Activated naive CD4-positive, alpha-beta T cell (primary cell): Measurements from ENCODE around the gene LLGL2.

Source experiments
- DNase-seq, 4 experiments: peaks; one replicate each; lab custom pipeline; 2025; lab: John Stamatoyannopoulos, UW

LLGL2 gene

DNA sequence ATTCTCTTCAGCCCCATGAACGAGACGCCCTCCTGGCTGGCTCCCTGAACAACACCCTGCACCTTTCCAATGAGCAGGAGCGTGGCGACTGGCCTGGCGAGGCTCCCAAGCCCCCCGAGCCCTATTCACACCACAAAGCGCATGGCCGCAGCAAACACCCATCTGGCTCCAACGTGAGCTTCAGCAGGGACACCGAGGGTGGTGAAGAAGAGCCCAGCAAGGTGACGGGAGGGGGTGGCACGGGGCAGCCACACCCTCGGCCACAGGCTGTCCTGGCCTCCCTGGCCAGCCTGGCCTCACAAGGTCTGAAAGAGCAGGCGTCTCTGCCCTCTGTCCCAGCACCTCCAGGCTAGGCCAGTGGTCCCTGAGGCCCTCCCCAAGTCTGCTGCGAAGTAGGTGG, 33.8 kb upstream of the LLGL2 start:
- no peak for DNase-seq

- no peak for DNase-seq
These were observed 32.8 kb upstream of the LLGL2 start for GRCh38 chr17:75492555-75493168.

GRCh38 chr17:75493476-75494129, 31.9 kb upstream of the LLGL2 start:
- DNase-seq = no peak

DNA sequence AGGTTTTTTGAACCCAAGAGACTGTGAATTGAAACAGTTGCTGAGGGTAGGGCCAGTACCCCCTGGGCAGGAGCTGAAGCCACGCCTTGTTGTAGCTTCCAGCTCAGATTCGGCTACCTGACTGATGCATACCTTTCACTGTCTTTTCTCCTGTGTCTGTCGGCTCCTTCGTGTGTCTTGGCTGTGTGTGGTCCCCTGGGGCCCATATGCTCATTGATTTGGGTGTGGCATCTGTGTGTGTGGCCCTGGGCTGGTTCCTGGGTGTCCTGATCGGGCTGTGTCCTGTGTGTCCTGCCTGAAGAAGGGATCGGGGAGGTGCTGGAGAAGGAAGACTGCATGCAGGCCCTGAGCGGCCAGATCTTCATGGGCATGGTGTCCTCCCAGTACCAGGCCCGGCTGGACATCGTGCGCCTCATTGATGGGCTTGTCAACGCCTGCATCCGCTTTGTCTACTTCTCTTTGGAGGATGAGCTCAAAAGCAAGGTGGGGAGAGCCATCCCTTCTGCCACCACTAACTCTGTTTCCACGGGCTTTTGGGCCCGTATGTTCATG, 31.1 kb upstream of the LLGL2 start:
- no peak for DNase-seq

DNA sequence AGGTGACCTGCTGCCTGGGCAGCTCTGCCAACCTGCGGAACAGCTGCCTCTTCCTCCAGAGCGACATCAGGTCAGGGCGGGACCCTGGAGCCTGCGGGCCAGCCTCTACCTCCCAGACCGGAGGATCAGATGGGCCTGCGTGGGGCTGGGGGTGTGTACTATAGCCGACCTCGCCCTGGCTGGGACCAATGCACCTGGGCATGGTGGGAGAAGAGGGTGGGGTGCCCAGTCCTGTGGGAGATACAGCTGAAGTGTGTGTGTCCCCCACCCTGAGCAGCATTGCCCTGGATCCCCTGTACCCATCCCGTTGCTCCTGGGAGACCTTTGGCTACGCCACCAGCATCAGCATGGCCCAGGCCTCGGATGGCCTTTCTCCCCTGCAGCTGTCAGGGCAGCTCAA, 29.5 kb upstream of the LLGL2 start:
- no peak for DNase-seq

GRCh38 chr17:75498039-75498725, 27.3 kb upstream of the LLGL2 start:
- DNase-seq = no peak

- DNase-seq = no peak
These were observed 26.7 kb upstream of the LLGL2 start for GRCh38 chr17:75498726-75499213.

GRCh38 chr17:75499313-75500022, 26.0 kb upstream of the LLGL2 start:
- DNase-seq = no peak

DNA sequence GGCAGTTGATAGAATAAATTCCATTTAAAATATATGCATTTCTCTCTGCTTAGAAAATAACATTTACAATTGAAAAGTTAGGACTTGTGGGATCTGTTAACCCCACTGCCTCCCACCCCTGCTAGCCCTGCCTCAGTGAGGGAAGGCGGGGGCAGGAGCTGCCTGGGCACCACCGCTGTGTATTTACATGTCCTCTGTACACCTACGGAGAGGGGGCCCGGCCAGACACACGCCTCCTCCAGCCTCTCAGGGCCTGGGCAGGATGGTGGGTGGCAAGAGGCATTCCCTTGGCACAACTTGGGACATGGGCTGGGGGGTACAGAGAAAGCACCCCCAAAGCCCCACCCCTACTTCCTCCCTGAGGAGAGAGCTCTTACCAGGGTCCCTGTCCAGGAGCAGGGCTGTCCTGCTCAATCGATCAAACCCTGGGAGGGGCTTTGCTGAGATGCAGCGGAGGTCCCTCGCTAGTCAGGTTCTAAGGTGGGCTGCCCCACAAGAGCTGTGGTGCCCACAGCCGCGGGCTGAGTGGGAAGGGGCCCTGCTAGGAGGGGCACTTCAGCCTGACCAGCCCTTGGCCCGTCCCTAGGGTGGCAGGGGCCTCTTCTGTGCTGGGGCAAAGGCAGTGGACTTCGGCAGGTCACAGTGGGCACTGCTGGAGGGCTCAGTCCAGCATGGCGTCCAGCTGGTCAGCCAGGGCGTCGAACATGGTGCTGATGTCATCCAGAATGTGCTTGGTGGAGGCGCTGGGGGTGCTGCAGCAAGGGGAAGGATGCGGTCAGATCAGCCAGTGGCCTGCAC, 24.9 kb upstream of the LLGL2 start:
- DNase-seq = no peak

DNA sequence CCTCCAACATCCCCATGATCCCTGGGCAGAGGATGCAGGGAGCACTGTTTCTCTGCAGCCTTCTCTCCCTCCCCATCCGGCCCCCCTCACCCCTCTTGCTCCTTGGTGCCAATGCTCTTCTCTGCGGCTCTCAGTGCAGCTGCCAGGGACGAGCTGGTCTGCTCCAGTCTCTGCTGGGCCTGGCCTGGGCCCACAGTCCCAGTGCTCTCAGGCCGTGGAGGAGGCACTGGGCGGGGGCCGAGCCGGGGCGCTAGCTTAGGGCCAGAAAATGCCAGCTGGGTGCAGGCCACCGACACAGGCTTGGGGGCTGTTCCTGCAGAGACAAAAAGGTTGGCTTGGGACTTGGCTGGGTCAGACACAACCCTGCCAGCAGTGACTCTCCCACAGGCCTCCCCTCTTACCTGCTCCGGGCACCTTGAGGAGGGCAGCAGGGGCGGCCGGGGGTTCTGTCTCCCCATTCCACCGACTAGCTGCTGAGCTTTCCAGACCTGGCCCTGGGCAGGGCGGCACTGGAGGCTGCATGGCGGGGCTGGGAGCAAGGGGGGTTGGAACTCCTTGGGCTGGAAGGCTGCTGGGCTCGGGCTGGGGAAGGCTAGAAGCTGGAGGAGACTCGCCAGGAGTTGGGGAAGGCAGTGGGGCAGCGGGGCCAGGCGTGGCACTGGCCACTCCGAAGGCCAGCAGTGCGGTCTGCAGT, 24.0 kb upstream of the LLGL2 start:
- no peak for DNase-seq

DNA sequence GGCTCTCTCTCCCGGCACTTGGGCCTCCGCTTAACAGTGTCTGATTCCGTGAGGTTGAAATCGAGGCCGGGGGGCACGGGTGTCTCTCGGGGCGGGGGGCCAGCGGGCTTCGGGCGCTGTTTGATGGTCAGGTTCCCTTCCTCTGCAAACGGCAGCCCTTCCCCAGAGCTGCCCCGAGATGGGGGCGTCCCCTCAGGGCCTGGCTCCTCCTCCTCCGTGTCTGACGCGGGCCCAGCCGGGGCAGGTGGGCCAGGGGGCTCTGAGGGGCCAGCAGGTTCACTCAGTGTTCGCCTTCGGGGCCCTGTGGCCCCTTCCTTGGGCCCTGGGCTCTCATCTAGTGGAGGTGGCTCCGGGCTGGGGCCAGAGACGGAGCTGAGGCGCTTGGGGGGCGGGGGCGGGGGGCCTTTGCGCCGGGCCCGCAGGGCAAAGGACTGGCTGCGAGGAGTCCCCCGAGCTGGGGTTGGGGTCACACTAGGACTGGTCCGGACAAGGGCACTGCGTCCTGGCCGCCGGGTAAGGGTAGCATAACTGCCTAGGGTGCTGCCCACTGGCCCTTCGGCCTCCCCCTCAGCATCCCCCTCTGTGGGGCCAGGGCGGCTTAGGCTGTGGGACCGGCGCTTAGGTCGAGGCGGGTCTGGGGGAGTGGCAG, 23.3 kb upstream of the LLGL2 start:
- no peak for DNase-seq

DNA sequence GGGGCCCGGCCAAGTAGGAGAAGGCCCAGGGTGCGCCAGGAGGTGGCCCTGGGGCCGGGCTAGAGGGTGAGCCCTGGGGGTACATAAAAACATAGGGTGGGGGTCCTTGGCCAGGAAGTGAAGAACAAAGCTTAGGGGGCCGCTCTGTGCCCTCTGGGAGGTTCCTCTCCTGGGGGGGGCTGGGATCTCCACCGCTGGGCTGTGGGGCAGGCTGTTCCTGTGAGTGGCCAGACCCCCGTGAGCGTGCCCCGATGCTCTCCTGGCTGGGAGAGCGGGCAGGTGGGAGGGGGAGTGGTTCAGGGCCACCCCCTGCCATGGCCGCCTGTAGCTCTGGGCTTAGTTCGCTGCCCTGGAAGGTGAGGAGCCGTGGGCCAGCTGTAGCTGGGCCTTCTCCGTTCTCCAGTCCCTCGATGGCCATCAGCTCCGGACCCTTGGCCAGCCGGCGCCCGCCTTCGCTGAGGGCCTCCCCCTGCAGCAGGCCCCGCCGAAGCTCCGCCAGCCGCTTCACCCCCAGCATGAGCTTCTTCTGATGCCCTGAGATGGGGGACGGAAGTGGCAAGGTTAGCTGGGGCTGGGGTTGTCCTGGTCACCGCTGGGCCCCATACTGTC, 22.7 kb upstream of the LLGL2 start:
- DNase-seq = no peak

GRCh38 chr17:75503337-75503950, 22.1 kb upstream of the LLGL2 start:
- no peak for DNase-seq

- no peak for DNase-seq
These were observed 21.5 kb upstream of the LLGL2 start for GRCh38 chr17:75503976-75504346.

GRCh38 chr17:75504347-75505151, 20.9 kb upstream of the LLGL2 start:
- peak in 1 of 4 experiments; percentile 32 for DNase-seq

DNA sequence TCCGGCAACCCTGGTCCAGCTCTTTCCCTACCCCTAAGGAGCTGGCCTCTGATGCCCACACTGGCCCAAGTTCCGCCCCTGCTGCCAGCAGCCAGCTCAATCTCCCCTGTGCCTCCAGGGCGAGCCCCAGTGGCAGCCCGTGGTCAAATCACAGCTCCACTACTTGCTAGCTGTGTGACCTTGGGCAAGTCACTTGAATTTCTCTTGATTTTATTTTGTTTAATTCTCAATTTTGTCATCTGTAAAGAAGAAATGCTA, 20.4 kb upstream of the LLGL2 start:
- DNase-seq = no peak

DNA sequence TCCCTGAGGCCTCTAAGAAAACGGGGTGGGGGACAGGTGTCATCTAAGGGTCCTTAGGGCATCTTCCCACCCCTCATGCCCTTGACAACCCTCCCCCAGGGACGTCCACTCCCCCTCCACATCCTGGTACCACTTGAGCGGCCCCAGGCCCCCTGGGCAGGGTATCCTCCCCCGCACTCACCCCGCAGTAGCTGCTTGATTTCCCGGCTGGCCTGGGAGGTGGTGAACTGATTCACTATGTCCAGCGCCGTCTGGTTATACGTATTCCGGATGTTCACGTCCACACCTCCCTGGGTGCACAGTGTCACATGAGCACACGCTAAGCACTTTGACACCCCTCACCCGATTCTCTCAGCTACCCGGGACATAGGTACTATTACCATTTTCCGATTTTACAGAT, 19.9 kb upstream of the LLGL2 start:
- DNase-seq = no peak

DNA sequence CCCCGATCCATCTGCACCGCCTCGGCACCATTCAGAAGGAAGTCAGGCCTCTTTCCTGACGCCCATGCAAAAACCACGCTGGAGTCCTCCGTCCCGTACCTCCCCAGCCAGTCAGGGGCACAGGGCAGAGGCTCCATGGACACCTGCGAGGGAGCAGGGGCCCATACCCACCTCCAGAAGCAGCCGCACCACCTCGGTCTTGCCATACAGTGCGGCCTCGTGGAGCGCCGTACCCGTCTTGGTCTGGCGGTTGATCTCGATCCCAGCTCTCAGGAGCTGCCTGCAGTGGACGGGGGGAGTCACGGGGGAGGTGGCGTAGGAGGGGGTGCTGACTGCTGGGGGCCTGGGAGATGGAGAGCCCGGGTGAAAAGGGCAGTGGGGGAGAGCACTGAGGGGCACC, 19.4 kb upstream of the LLGL2 start:
- no peak for DNase-seq

GRCh38 chr17:75506888-75507287, 18.6 kb upstream of the LLGL2 start:
- DNase-seq = no peak
